ENCODE results near the gene CSMD2. TPM values are rescaled to one million over a fixed set of nuclear protein-coding genes. Genes with fewer than 3 reads are reported as not detected.

CSMD2 gene
- total RNA-seq, 2 experiments from 2014 or later: not detected

- intact Hi-C loops (cut with DNase I, micrococcal nuclease): loop anchor here in 1 of 2 experiments (5.0 kb wide), 1 partner anchor 79 kb away; no protein-coding TSS in a partner anchor
- ChIA-PET POLR2A (no interaction called here), CTCF (no interaction called here)
- no peaks in the 10 kb centered on the region for H3K36me3 ChIP-seq (ENCODE audit: insufficient read depth, low read length)
- no peak for TF ChIP-seq CTCF (IDR thresholded peaks at IDR 0.05)
- Mint-ChIP-seq H3K4me1 (ENCODE audit: low read depth) (peaks cover 14% of the 10 kb centered on the region), H3K9me3 (no peaks in the 10 kb centered on the region), H3K4me3 (no peak overlapping the region), H3K27ac (no peak overlapping the region), H3K36me3 (ENCODE audit: low read depth) (no peaks in the 10 kb centered on the region), H3K27me3 (no peaks in the 10 kb centered on the region)
- no peak overlapping the region for H3K27ac ChIP-seq (ENCODE audit: low read depth in 1 of 2, low read length in 2 of 2)
- H3K4me3 ChIP-seq (ENCODE audit: low read length): no peak overlapping the region
- H3K27me3 ChIP-seq (ENCODE audit: control insufficient read depth in 1 of 2, insufficient read depth in 2 of 2, low read length in 2 of 2): no peaks in the 10 kb centered on the region
- no peak for DNase-seq
- no peaks in the 10 kb centered on the region for H3K9me3 ChIP-seq (ENCODE audit: control insufficient read depth in 1 of 2, insufficient read depth in 1 of 2, low read length in 2 of 2)
- no peak for ATAC-seq (ENCODE audit: poor library complexity)
- H3K4me1 ChIP-seq (ENCODE audit: insufficient read depth, low read length): peaks cover 7% of the 10 kb centered on the region
These were observed 698.9 kb downstream of the CSMD2 start for GRCh38 chr1:33466159-33466558.

- POLR2A ChIA-PET: no interaction called here
- CTCF ChIA-PET: no interaction called here
- no peaks in the 10 kb centered on the region for H3K9me3 Mint-ChIP-seq
These were observed 699.7 kb downstream of the CSMD2 start for GRCh38 chr1:33465316-33465715.

GRCh38 chr1:33464552-33464951 lies 700.5 kb downstream of the CSMD2 start:
- ChIA-PET CTCF (no interaction called here), POLR2A (no interaction called here)
- H3K4me1 ChIP-seq (ENCODE audit: insufficient read depth, low read length): peaks cover 3% of the 10 kb centered on the region
- Mint-ChIP-seq H3K27ac (no peak overlapping the region), H3K9me3 (no peaks in the 10 kb centered on the region), H3K36me3 (ENCODE audit: low read depth) (no peaks in the 10 kb centered on the region), H3K4me1 (ENCODE audit: low read depth) (no peaks in the 10 kb centered on the region), H3K27me3 (no peaks in the 10 kb centered on the region), H3K4me3 (no peak overlapping the region)
- ATAC-seq (ENCODE audit: poor library complexity) (no peak), DNase-seq (no peak)
- H3K4me3 ChIP-seq (ENCODE audit: low read length): no peak overlapping the region
- H3K27me3 ChIP-seq (ENCODE audit: control insufficient read depth in 1 of 2, insufficient read depth in 2 of 2, low read length in 2 of 2): no peaks in the 10 kb centered on the region
- H3K9me3 ChIP-seq (ENCODE audit: control insufficient read depth in 1 of 2, insufficient read depth in 1 of 2, low read length in 2 of 2): no peaks in the 10 kb centered on the region
- intact Hi-C loops (cut with DNase I, micrococcal nuclease): no loop called here
- no peak for TF ChIP-seq CTCF (IDR thresholded peaks at IDR 0.05)
- H3K36me3 ChIP-seq (ENCODE audit: insufficient read depth, low read length): no peaks in the 10 kb centered on the region
- H3K27ac ChIP-seq (ENCODE audit: low read depth in 1 of 2, low read length in 2 of 2): no peak overlapping the region

More at GRCh38 chr1:33465316-33465715, 699.7 kb downstream of the CSMD2 start:
- no peak for ATAC-seq (ENCODE audit: poor library complexity)
- Mint-ChIP-seq H3K36me3 (ENCODE audit: low read depth) (no peaks in the 10 kb centered on the region), H3K4me1 (ENCODE audit: low read depth) (peaks cover 7% of the 10 kb centered on the region), H3K4me3 (no peak overlapping the region), H3K27me3 (no peaks in the 10 kb centered on the region), H3K27ac (no peak overlapping the region)
- DNase-seq: no peak
- Histone ChIP-seq H3K27me3 (ENCODE audit: control insufficient read depth in 1 of 2, insufficient read depth in 2 of 2, low read length in 2 of 2) (no peaks in the 10 kb centered on the region), H3K27ac (ENCODE audit: low read depth in 1 of 2, low read length in 2 of 2) (no peak overlapping the region), H3K36me3 (ENCODE audit: insufficient read depth, low read length) (no peaks in the 10 kb centered on the region), H3K4me3 (ENCODE audit: low read length) (no peak overlapping the region), H3K4me1 (ENCODE audit: insufficient read depth, low read length) (peaks cover 4% of the 10 kb centered on the region), H3K9me3 (ENCODE audit: control insufficient read depth in 1 of 2, insufficient read depth in 1 of 2, low read length in 2 of 2) (no peaks in the 10 kb centered on the region)
- intact Hi-C loops (cut with DNase I, micrococcal nuclease): loop anchor here in 1 of 2 experiments (5.0 kb wide), 1 partner anchor 78 kb away; no protein-coding TSS in a partner anchor
- no peak for TF ChIP-seq CTCF (IDR thresholded peaks at IDR 0.05)

Other genes starting within 250 kb of the CSMD2 start
- gene C1orf94, start 11.7 kb upstream of the CSMD2 start, total RNA-seq: not detected

All from CD4-positive, alpha-beta T cell (primary cell).